A549 (cell line): Measurements from ENCODE around the gene TM6SF1. TPM values are rescaled to one million over a fixed set of nuclear protein-coding genes. Genes with fewer than 3 reads are reported as not detected.

Source experiments
- ATAC-seq, 2 experiments: fragments of 200-7000 bp in 1 of 2; fragments of >200 bp in 1 of 2; cut with Nextera tagmentation in 1 of 2; cut with Tn5 transposase in 1 of 2; 3 replicates each; pipeline versions ENCODE4 v1.8.0 to v1.9.1; 2018 to 2020; ENCODE audit warnings: mild to moderate bottlenecking in 1 of 2, moderate library complexity in 1 of 2
- CTCF ChIA-PET: fragments of 300-600 bp; sonication (Branson Sonifier 250); formaldehyde crosslinking; extraction: SDS; loops from one replicate; lab custom pipeline; 2021; ENCODE audit warnings: antibody characterized with exemption, inconsistent platforms; lab: Yijun Ruan, JAX
- POLR2A ChIA-PET: fragments of 350-600 bp; formaldehyde crosslinking; extraction: SDS; loops from one replicate; lab custom pipeline; 2021; ENCODE audit warnings: antibody characterized with exemption, inconsistent platforms; lab: Yijun Ruan, JAX
- DNase-seq, 2 experiments: peaks; one replicate each; pipeline versions ENCODE4 v3.0.0 to v3.0.0-alpha.2; 2011 to 2016; ENCODE audit warnings: low read depth in 1 of 2, low spot score in 1 of 2
- FAIRE-seq: peaks from 2 replicates; lab custom pipeline; 2011; peaks lifted over from hg19 to GRCh38; lab: Jason Lieb, UNC
- H3K27ac ChIP-seq, 2 experiments: fragments of >200 bp; sonication (Bioruptor Twin); formaldehyde crosslinking; 3 replicates each; pipeline ENCODE4 v1.5.1; 2016 to 2017
- H3K4me1 ChIP-seq: fragments of >200 bp; sonication (Bioruptor Twin); formaldehyde crosslinking; 3 replicates; pipeline ENCODE4 v1.6.1; 2016
- H3K4me2 ChIP-seq: fragments of >200 bp; sonication (Bioruptor Twin); formaldehyde crosslinking; 3 replicates; pipeline ENCODE4 v1.6.1; 2016
- H3K4me3 ChIP-seq: fragments of >200 bp; sonication (Bioruptor Twin); formaldehyde crosslinking; 3 replicates; pipeline ENCODE4 v1.5.1; 2016
- H3K9me3 ChIP-seq: fragments of >200 bp; sonication (Bioruptor Twin); formaldehyde crosslinking; 3 replicates; pipeline ENCODE4 v1.6.1; 2016
- ATOH8 ChIP-seq: fragments of 250-450 bp; sonication (Bioruptor Pico); IDR thresholded peaks from 2 replicates; pipeline ENCODE4 v1.5.0; 2020; ENCODE audit warnings: low read depth, mild to moderate bottlenecking, moderate library complexity
- EHF ChIP-seq: fragments of 250-450 bp; sonication (Bioruptor Pico); IDR thresholded peaks from 2 replicates; pipeline ENCODE4 v1.5.0; 2020; ENCODE audit warnings: mild to moderate bottlenecking
- JUNB ChIP-seq: fragments of >200 bp; sonication (Bioruptor Twin); formaldehyde crosslinking; IDR thresholded peaks from 2 replicates; pipeline ENCODE4 v1.6.1; 2016
- MAX ChIP-seq: IDR thresholded peaks from 2 replicates; pipeline ENCODE4 v1.6.1; 2012
- MAZ ChIP-seq: fragments of 150-350 bp; IDR thresholded peaks from 2 replicates; pipeline ENCODE4 v1.6.1; 2014; ENCODE audit warnings: antibody characterized with exemption, low read depth, low read length, borderline replicate concordance
- NFE2L2 ChIP-seq: fragments of 150-350 bp; conservative IDR thresholded peaks from 2 replicates; pipeline ENCODE4 v1.6.1; 2014; ENCODE audit warnings: low read length
- WGBS: methylation state at CpG from one replicate; pipeline ENCODE4 v1.1.6; 2017; ENCODE audit errors: missing lambda C conversion rate; 5-methylcytosine and 5-hydroxymethylcytosine counted together
- polyA plus RNA-seq, 4 experiments: library from polyadenylated mRNA; depleted of rRNA in 3 of 4; stranded (reverse); fragments of >200 nt; fragmentation: RNase III in 1 of 4; extraction: RNeasy Plus Mini Kit Qiagen cat#74134 plus additional on column Dnase treatment in 1 of 4; gene quantifications; 2 replicates in 3 of 4; 3 replicates in 1 of 4; pipeline ENCODE4 v1.2.3, GENCODE V29; 2011 to 2017
- small RNA-seq, 6 experiments: library from RNA; depleted of rRNA; stranded (forward); fragments of <200 nt; gene quantifications; one replicate each; pipeline ENCODE3, GENCODE V24; 2012

The TM6SF1 gene
- polyA plus RNA-seq, 2 of the 4 experiments (the other 2 are of a cell fraction): 1.1 TPM; not detected in 1

- TF ChIP-seq ATOH8 (CRISPR knock-in tag) (no peak), NFE2L2 (no peak), MAZ (no peak), EHF (CRISPR knock-in tag) (no peak), MAX (no peak), JUNB (no peak)
- TF ChIP-seq, all 56 proteins: peak for 0
- H3K4me3 ChIP-seq: no peak overlapping the region
- 96% methylated on average over 3 of the region's 3 CpGs for WGBS
- H3K27ac ChIP-seq: no peak overlapping the region
- no peaks in the 10 kb centered on the region for H3K4me1 ChIP-seq
- no peaks in the 10 kb centered on the region for H3K9me3 ChIP-seq
- ChIA-PET CTCF (interaction anchor here (0.6 kb wide), 1 partner anchor 160 kb away, joined by 3 read pairs; no protein-coding TSS in a partner anchor), POLR2A (no interaction called here)
- ATAC-seq: no peak
- DNase-seq: no peak
- H3K4me2 ChIP-seq: no peak overlapping the region
- no peak for FAIRE-seq
These were observed 78.1 kb downstream of the TM6SF1 start for GRCh38 chr15:83185561-83185960.

Small RNA genes lying within 50 kb of the gene (small RNA-seq; reads per million reads assigned to genes)
- 0 reads per million in 6 experiments for gene MIR4515

Other genes starting within 250 kb of the TM6SF1 start
- 13.3 and 15.4 TPM in 2 replicates for gene HOMER2, start 154.9 kb upstream of the TM6SF1 start, polyA plus RNA-seq (2011; rRNA removed)
- 9.4 to 11.0 TPM (median 10.2 TPM) in 3 replicates for gene HOMER2, start 154.9 kb upstream of the TM6SF1 start, polyA plus RNA-seq (2017; fragmentation: RNase III; extraction: RNeasy Plus Mini Kit Qiagen cat#74134 plus additional on column Dnase treatment)
- gene RAMAC, start 121.4 kb upstream of the TM6SF1 start, polyA plus RNA-seq (2011; rRNA removed): 50.3 and 68.1 TPM in 2 replicates
- 38.9 to 40.8 TPM (median 39.7 TPM) in 3 replicates for gene RAMAC, start 121.4 kb upstream of the TM6SF1 start, polyA plus RNA-seq (2017; fragmentation: RNase III; extraction: RNeasy Plus Mini Kit Qiagen cat#74134 plus additional on column Dnase treatment)
- 48.0 and 54.1 TPM in 2 replicates for gene C15orf40, start 96.0 kb upstream of the TM6SF1 start, polyA plus RNA-seq (2011; rRNA removed)
- gene C15orf40, start 96.0 kb upstream of the TM6SF1 start, polyA plus RNA-seq (2017; fragmentation: RNase III; extraction: RNeasy Plus Mini Kit Qiagen cat#74134 plus additional on column Dnase treatment): 45.1 to 55.0 TPM (median 47.0 TPM) in 3 replicates
- gene BTBD1, start 40.4 kb upstream of the TM6SF1 start, polyA plus RNA-seq (2011; rRNA removed): 88.8 and 95.8 TPM in 2 replicates
- 52.2 to 53.1 TPM (median 52.7 TPM) in 3 replicates for gene BTBD1, start 40.4 kb upstream of the TM6SF1 start, polyA plus RNA-seq (2017; fragmentation: RNase III; extraction: RNeasy Plus Mini Kit Qiagen cat#74134 plus additional on column Dnase treatment)
- gene HDGFL3, start 100.2 kb downstream of the TM6SF1 start, polyA plus RNA-seq (2011; rRNA removed): 49.3 and 91.2 TPM in 2 replicates
- gene HDGFL3, start 100.2 kb downstream of the TM6SF1 start, polyA plus RNA-seq (2017; fragmentation: RNase III; extraction: RNeasy Plus Mini Kit Qiagen cat#74134 plus additional on column Dnase treatment): 47.4 to 51.1 TPM (median 50.8 TPM) in 3 replicates
- gene BNC1, start 177.0 kb downstream of the TM6SF1 start, polyA plus RNA-seq (2011; rRNA removed): 0.34 and 0.44 TPM in 2 replicates
- 0.22 to 0.43 TPM (median 0.28 TPM) in 3 replicates for gene BNC1, start 177.0 kb downstream of the TM6SF1 start, polyA plus RNA-seq (2017; fragmentation: RNase III; extraction: RNeasy Plus Mini Kit Qiagen cat#74134 plus additional on column Dnase treatment)